OCI-LY7 (cell line): ENCODE measurements around the gene TMIGD2. TPM values are rescaled to one million over a fixed set of nuclear protein-coding genes. Genes with fewer than 3 reads are reported as not detected.

Source experiments
- BruUV-seq: library from RNA; stranded (reverse); fragments of 400-500 nt; replicated peaks from 2 replicates; lab custom pipeline; 2021; lab: Mats Ljungman, UMichigan
- CTCF ChIA-PET: fragments of 300-600 bp; sonication (Branson Sonifier 250); formaldehyde crosslinking; loops from one replicate; lab custom pipeline; 2022; ENCODE audit warnings: antibody characterized with exemption; ENCODE audit not compliant: unreplicated experiment; lab: Charles Lee
- POLR2A ChIA-PET: fragments of 300-600 bp; sonication (Branson Sonifier 250); formaldehyde crosslinking; loops from one replicate; lab custom pipeline; 2022; ENCODE audit warnings: antibody characterized with exemption; lab: Charles Lee
- DNase-seq: peaks from one replicate; pipeline ENCODE4 v3.0.0-alpha.2; 2015; ENCODE audit warnings: low spot score
- H2AFZ ChIP-seq: fragments of 200-600 bp; sonication (generic), shearing (Covaris generic); 2 replicates; pipeline ENCODE4 v1.6.1; 2014; ENCODE audit warnings: mild to moderate bottlenecking, antibody characterized with exemption, low read length, moderate library complexity
- H3K27ac ChIP-seq: fragments of 200-600 bp; sonication (generic); 2 replicates; pipeline ENCODE4 v1.5.1; 2014; ENCODE audit warnings: mixed run types, low read depth, mild to moderate bottlenecking, moderate library complexity, low read length, inconsistent platforms; ENCODE audit not compliant: poor library complexity, severe bottlenecking
- H3K36me3 ChIP-seq: fragments of 200-600 bp; sonication (generic); 2 replicates; pipeline ENCODE4 v1.6.1; 2014; ENCODE audit warnings: mild to moderate bottlenecking, antibody characterized with exemption, low read length, moderate library complexity, mixed read lengths; ENCODE audit not compliant: insufficient read depth
- H3K4me1 ChIP-seq: fragments of 200-600 bp; sonication (generic); 2 replicates; pipeline ENCODE4 v1.5.1; 2014; ENCODE audit warnings: mild to moderate bottlenecking, low read length; ENCODE audit not compliant: insufficient read depth, poor library complexity, severe bottlenecking
- H3K4me2 ChIP-seq: fragments of 200-600 bp; sonication (generic); 2 replicates; pipeline ENCODE4 v1.6.1; 2014; ENCODE audit warnings: mild to moderate bottlenecking, low read length
- H3K4me3 ChIP-seq: fragments of 200-600 bp; sonication (generic); 2 replicates; pipeline ENCODE4 v1.5.1; 2014; ENCODE audit warnings: mild to moderate bottlenecking, low read depth, low read length; ENCODE audit not compliant: poor library complexity, severe bottlenecking
- H3K79me2 ChIP-seq: fragments of 200-600 bp; sonication (generic); 2 replicates; pipeline ENCODE4 v1.6.1; 2016; ENCODE audit warnings: low read depth, mild to moderate bottlenecking, low read length, moderate library complexity, mixed read lengths; ENCODE audit not compliant: insufficient read depth
- H3K9me2 ChIP-seq: fragments of 200-600 bp; sonication (generic); 2 replicates; pipeline ENCODE4 v1.6.1; 2016; ENCODE audit warnings: mild to moderate bottlenecking, low read length, mixed read lengths; ENCODE audit not compliant: insufficient read depth
- H3K9me3 ChIP-seq: fragments of 200-600 bp; sonication (generic); 2 replicates; pipeline ENCODE4 v1.6.1; 2014; ENCODE audit warnings: mild to moderate bottlenecking, mixed run types, low read length, mixed read lengths
- H4K20me1 ChIP-seq: fragments of 200-600 bp; sonication (generic); 2 replicates; pipeline ENCODE4 v1.6.1; 2014; ENCODE audit warnings: mild to moderate bottlenecking, antibody characterized with exemption, low read length, moderate library complexity, mixed read lengths; ENCODE audit not compliant: insufficient read depth
- EZH2phosphoT487 ChIP-seq: fragments of 200-600 bp; sonication (generic); IDR thresholded peaks from 2 replicates; pipeline ENCODE4 v1.6.1; 2018; ENCODE audit warnings: low read depth, borderline replicate concordance, mild to moderate bottlenecking, mixed run types, antibody characterized with exemption, low read length, moderate library complexity, mixed read lengths
- intact Hi-C: fragments of 100-400 bp; cut with micrococcal nuclease; formaldehyde crosslinking; loops from one replicate; pipeline ENCODE4 v1.10.0; 2022; ENCODE audit not compliant: unreplicated experiment
- total RNA-seq, 2 experiments: library from RNA; depleted of rRNA in 1 of 2; stranded (reverse); fragments of >200 nt in 1 of 2; shearing (Covaris generic) in 1 of 2; gene quantifications; 2 replicates each; pipeline ENCODE4 v1.2.3, GENCODE V29; 2014 to 2022
- TF ChIP-seq, protein P1 (sequence below): fragments of 200-600 bp; sonication (generic); conservative IDR thresholded peaks from 2 replicates; pipeline ENCODE4 v1.5.1; 2014; ENCODE audit warnings: mild to moderate bottlenecking, antibody characterized with exemption, low read length, moderate library complexity, mixed read lengths

TMIGD2 gene
- total RNA-seq, 2 experiments from 2014 or later: 0.44 to 2.7 TPM

DNA sequence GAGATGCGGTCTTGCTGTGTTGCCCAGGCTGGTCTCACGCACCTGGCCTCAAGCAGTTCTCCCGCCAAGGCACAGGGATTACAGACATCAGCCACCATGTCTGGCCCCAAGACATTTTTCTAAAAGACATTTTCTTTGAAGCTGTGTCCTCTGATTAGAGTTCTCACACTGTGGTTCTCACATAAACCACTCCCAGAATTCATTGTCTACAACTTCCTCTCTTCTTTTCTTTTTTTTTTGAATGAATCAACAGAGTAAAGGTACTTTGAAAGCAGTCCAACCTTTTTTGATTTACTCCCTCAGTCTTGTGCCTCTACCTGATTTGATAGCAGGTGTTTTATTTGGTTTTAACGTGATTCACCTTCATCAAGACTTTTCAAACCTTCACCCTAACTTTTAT, 37.4 kb downstream of the TMIGD2 start:
- no TSS peak for BruUV-seq
- CTCF ChIA-PET: no interaction called here
- no peak overlapping the region for H3K4me3 ChIP-seq
- H3K4me2 ChIP-seq: no peak overlapping the region
- no peaks in the 10 kb centered on the region for H3K9me2 ChIP-seq
- no peaks in the 10 kb centered on the region for H4K20me1 ChIP-seq
- no peaks in the 10 kb centered on the region for H3K9me3 ChIP-seq
- no peaks in the 10 kb centered on the region for H3K79me2 ChIP-seq
- TF ChIP-seq EZH2phosphoT487: no peak
- TF ChIP-seq, protein P1, sequence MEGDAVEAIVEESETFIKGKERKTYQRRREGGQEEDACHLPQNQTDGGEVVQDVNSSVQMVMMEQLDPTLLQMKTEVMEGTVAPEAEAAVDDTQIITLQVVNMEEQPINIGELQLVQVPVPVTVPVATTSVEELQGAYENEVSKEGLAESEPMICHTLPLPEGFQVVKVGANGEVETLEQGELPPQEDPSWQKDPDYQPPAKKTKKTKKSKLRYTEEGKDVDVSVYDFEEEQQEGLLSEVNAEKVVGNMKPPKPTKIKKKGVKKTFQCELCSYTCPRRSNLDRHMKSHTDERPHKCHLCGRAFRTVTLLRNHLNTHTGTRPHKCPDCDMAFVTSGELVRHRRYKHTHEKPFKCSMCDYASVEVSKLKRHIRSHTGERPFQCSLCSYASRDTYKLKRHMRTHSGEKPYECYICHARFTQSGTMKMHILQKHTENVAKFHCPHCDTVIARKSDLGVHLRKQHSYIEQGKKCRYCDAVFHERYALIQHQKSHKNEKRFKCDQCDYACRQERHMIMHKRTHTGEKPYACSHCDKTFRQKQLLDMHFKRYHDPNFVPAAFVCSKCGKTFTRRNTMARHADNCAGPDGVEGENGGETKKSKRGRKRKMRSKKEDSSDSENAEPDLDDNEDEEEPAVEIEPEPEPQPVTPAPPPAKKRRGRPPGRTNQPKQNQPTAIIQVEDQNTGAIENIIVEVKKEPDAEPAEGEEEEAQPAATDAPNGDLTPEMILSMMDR: no peak
- POLR2A ChIA-PET: no interaction called here
- H3K4me1 ChIP-seq: no peaks in the 10 kb centered on the region
- DNase-seq: no peak
- no peak overlapping the region for H3K27ac ChIP-seq
- intact Hi-C loops: no loop called here
- H2AFZ ChIP-seq: no peak overlapping the region
- peaks cover 78% of the 10 kb centered on the region for H3K36me3 ChIP-seq

DNA sequence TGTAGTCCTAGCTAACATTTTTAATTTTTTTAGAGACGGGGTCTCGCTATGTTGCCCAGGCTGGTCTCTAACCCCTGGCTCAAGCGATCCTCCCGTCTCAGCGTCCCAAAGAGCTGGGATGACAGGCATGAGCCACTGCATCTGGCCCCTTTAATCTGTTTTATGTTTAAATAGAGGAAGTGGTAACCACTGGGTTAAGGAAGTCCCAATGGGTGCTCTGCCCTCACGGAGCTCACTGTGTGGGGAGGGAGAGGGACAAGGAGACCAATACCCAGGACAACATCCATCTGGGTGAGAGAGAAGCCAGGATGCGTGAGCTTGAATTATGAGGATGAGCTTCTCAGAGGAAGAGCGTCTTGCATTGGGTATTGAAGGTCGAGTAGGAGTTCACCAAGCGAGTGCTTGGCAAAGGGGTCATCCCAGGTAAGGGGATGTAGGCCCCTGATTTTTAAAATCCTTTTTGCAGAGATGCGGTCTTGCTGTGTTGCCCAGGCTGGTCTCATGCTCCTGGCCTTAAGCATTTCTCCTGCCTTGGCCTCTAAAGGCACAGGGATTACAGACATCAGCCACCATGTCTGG, 41.5 kb downstream of the TMIGD2 start:
- POLR2A ChIA-PET: interaction anchor here (0.6 kb wide), 2 partner anchors 21 to 71 kb away, joined by 3 to 6 read pairs; no protein-coding TSS in a partner anchor
- H3K4me1 ChIP-seq: no peaks in the 10 kb centered on the region
- H3K27ac ChIP-seq: no peak overlapping the region
- no peak for DNase-seq
- no TSS peak for BruUV-seq
- no peak overlapping the region for H2AFZ ChIP-seq
- peaks cover 81% of the 10 kb centered on the region for H3K36me3 ChIP-seq
- H3K4me2 ChIP-seq: no peak overlapping the region
- CTCF ChIA-PET: no interaction called here
- no peaks in the 10 kb centered on the region for H3K9me2 ChIP-seq
- H3K79me2 ChIP-seq: no peaks in the 10 kb centered on the region
- 0 out of 2 replicates have a peak, but pooled peaks cover 5% of the 10 kb centered on the region for H3K9me3 ChIP-seq
- intact Hi-C loops: no loop called here
- no peak overlapping the region for H3K4me3 ChIP-seq
- no peaks in the 10 kb centered on the region for H4K20me1 ChIP-seq
- TF ChIP-seq, protein P1: no peak
- no peak for TF ChIP-seq EZH2phosphoT487

DNA sequence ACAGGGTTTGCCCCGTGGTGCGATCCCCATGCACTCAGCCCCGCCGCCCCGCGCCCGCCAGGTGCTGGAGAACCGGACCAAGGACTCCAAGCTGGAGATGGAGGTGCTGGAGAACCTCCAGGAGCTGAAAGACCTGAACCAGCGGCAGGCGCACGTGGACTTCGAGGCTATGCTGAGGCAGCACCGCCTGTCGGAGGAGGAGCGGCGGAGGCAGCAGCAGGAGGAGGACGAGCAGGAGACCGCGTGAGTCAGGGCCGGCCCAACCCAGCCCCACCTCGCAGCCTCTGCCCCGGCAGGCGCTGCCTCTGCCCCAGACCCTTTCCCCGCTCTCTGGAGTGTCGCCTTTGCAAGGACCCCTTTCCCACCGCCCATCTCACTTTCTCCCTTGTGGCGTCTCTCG, 44.0 kb downstream of the TMIGD2 start:
- intact Hi-C loops: no loop called here
- no peaks in the 10 kb centered on the region for H4K20me1 ChIP-seq
- no peak overlapping the region for H2AFZ ChIP-seq
- peaks cover 87% of the 10 kb centered on the region for H3K36me3 ChIP-seq
- H3K9me3 ChIP-seq: peaks cover 17% of the 10 kb centered on the region; the same call in 1 of the 2 replicates
- no peak overlapping the region for H3K4me2 ChIP-seq
- POLR2A ChIA-PET: no interaction called here
- H3K79me2 ChIP-seq: no peaks in the 10 kb centered on the region
- DNase-seq: no peak
- H3K4me3 ChIP-seq: no peak overlapping the region
- CTCF ChIA-PET: no interaction called here
- TF ChIP-seq, protein P1: no peak
- no peak for TF ChIP-seq EZH2phosphoT487
- BruUV-seq: no TSS peak
- H3K9me2 ChIP-seq: no peaks in the 10 kb centered on the region
- no peak overlapping the region for H3K27ac ChIP-seq
- H3K4me1 ChIP-seq: no peaks in the 10 kb centered on the region
